ENCODE data around the gene HDHD5.

DNA sequence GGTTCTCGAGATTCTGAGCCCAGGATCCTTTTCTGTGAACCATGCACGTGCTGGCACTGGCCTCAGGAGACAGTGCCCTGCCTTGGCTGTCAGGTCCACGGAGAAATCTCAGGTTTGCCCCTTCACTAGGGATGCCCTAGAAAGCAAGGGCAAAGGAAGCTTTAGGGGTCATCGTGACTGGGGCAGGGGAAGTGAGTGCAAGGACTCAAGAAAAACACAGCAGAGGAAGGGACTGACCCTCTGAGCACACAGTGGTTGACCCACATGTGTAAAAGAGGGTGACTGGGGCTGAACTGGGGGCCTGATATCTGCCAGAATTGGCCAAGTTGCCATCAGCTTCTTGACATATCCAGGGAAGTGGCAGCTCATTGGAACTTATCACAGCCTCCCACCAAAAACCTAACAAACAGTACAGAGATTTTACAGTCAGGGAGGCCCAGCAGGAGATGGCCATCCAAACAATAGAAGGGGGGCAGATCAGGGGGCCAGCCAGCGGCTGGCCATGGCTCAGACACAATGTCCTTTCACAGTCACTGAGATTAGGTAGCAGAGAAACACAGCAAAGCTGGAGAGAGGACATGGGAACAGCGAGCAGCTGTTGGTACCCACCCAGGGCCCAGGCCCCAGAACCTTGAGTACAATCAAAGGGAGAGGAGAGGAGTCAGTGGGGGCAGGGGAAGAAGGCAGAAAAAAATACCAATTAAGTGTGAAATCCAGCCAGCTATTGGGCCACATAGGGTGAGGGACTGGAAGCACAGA is 42.3 kb downstream of the HDHD5 start:
- TF ChIP-seq CTCF (IDR thresholded peaks at IDR 0.05; ENCODE audit: low read depth, low read length) = no peak
- TF ChIP-seq EZH2phosphoT487 (IDR thresholded peaks at IDR 0.05; ENCODE audit: low read depth) = no peak
